T-helper 17 cell (primary cell): ENCODE results near the gene MAPK8IP1. TPM values are rescaled to one million over a fixed set of nuclear protein-coding genes. Genes with fewer than 3 reads are reported as not detected.
"Not testable (repeated sequence)": the region's sequence is repeated elsewhere in the genome, so short reads cannot be mapped to it uniquely, and the experiment has no call there.

Experiments
- ATAC-seq: fragments of 150-1000 bp; cut with Tn5 transposase; 2 replicates; pipeline ENCODE4 v1.10.0; 2021; ENCODE audit warnings: mild to moderate bottlenecking, moderate library complexity
- DNase-seq, 3 donors: peaks; one replicate each; pipeline versions ENCODE4 v3.0.0 to v3.0.0-alpha.2; 2020 to 2021
- H3K9me3 ChIP-seq: one replicate; pipeline ENCODE4 v1.7.0; 2013; ENCODE audit warnings: low read length, mild to moderate bottlenecking; ENCODE audit not compliant: control insufficient read depth, poor library complexity, severe bottlenecking
- H3K27ac Mint-ChIP-seq: one replicate; pipeline ENCODE4 v1.8.0; 2022; ENCODE audit warnings: mild to moderate bottlenecking, moderate library complexity, mixed read lengths
- H3K27me3 Mint-ChIP-seq: one replicate; pipeline ENCODE4 v1.8.0; 2022; ENCODE audit warnings: mixed read lengths
- H3K36me3 Mint-ChIP-seq: one replicate; pipeline ENCODE4 v1.8.0; 2022; ENCODE audit warnings: low read depth, mixed read lengths
- H3K4me1 Mint-ChIP-seq: one replicate; pipeline ENCODE4 v1.8.0; 2022; ENCODE audit warnings: mild to moderate bottlenecking, mixed read lengths
- H3K4me3 Mint-ChIP-seq: one replicate; pipeline ENCODE4 v1.8.0; 2022; ENCODE audit warnings: mild to moderate bottlenecking, moderate library complexity, mixed read lengths
- total RNA-seq, 4 donors: library from RNA in 2 of 4; stranded (reverse) in 2 of 4; gene quantifications; one replicate each; pipeline ENCODE4 v1.2.3 and lab custom pipeline; 2022 to 2026

Gene MAPK8IP1
- total RNA-seq = 10 to 100 TPM in 1 of 2 donors, 1 to 10 TPM in 1; 7.6 to 10.2 TPM
- total RNA-seq (lab: John Stamatoyannopoulos, UW) = 4.2 to 10.0 reads per million in 2 donors

GRCh38 chr11:45885274-45885920, at the start of gene MAPK8IP1:
MAPK8IP1 (plus strand) TSS chr11:45885651; CDS start chr11:45885821, 170 bp downstream.
- ATAC-seq (peak; percentile 77), DNase-seq (peak; percentile 56 to 59 (median 57))
- H3K9me3 ChIP-seq = no peaks in the 10 kb centered on the region
- Mint-ChIP-seq H3K27me3 (no peaks in the 10 kb centered on the region), H3K36me3 (peaks cover 10% of the 10 kb centered on the region), H3K27ac (peak within 1 kb of the TSS; percentile 78), H3K4me3 (peak within 1 kb of the TSS; percentile 65), H3K4me1 (peaks cover 11% of the 10 kb centered on the region)

GRCh38 chr11:45839204-45839603, 46.2 kb upstream of the MAPK8IP1 start:
- no peaks in the 10 kb centered on the region for H3K9me3 ChIP-seq
- DNase-seq (no peak), ATAC-seq (no peak)
- Mint-ChIP-seq H3K27ac (no peak overlapping the region), H3K36me3 (no peaks in the 10 kb centered on the region), H3K27me3 (peaks cover 8% of the 10 kb centered on the region), H3K4me1 (peaks cover 12% of the 10 kb centered on the region), H3K4me3 (no peak overlapping the region)

GRCh38 chr11:45840251-45840650, 45.2 kb upstream of the MAPK8IP1 start:
- not testable (repeated sequence) for H3K27me3 Mint-ChIP-seq, H3K4me1 Mint-ChIP-seq, DNase-seq, H3K4me3 Mint-ChIP-seq, ATAC-seq, H3K27ac Mint-ChIP-seq, H3K36me3 Mint-ChIP-seq, H3K9me3 ChIP-seq

- ATAC-seq = peak; percentile 60
These were observed 42.1 kb upstream of the MAPK8IP1 start for GRCh38 chr11:45843158-45843924.

GRCh38 chr11:45844822-45845578, 40.5 kb upstream of the MAPK8IP1 start:
- no peak for ATAC-seq
- peaks cover 8% of the 10 kb centered on the region for H3K27me3 Mint-ChIP-seq
- no peaks in the 10 kb centered on the region for H3K9me3 ChIP-seq
- H3K4me1 Mint-ChIP-seq = peaks cover 27% of the 10 kb centered on the region
- H3K27ac Mint-ChIP-seq = peak overlapping the region; percentile 94
- H3K36me3 Mint-ChIP-seq = no peaks in the 10 kb centered on the region
- H3K4me3 Mint-ChIP-seq = no peak overlapping the region
- no peak for DNase-seq

More at GRCh38 chr11:45843158-45843924, 42.1 kb upstream of the MAPK8IP1 start:
- no peaks in the 10 kb centered on the region for H3K36me3 Mint-ChIP-seq
- H3K4me1 Mint-ChIP-seq = peaks cover 16% of the 10 kb centered on the region
- peak overlapping the region; percentile 62 for H3K4me3 Mint-ChIP-seq
- peak; percentile 77 to 92 (median 86) for DNase-seq
- no peaks in the 10 kb centered on the region for H3K9me3 ChIP-seq
- peaks cover 8% of the 10 kb centered on the region for H3K27me3 Mint-ChIP-seq
- H3K27ac Mint-ChIP-seq = peak overlapping the region; percentile 94

GRCh38 chr11:45846174-45846675, 39.2 kb upstream of the MAPK8IP1 start:
- no peaks in the 10 kb centered on the region for H3K36me3 Mint-ChIP-seq
- peaks cover 8% of the 10 kb centered on the region for H3K27me3 Mint-ChIP-seq
- H3K27ac Mint-ChIP-seq = peak overlapping the region; percentile 94
- peaks cover 37% of the 10 kb centered on the region for H3K4me1 Mint-ChIP-seq
- no peaks in the 10 kb centered on the region for H3K9me3 ChIP-seq
- H3K4me3 Mint-ChIP-seq = peak overlapping the region; percentile 83
- DNase-seq = no peak
- no peak for ATAC-seq

- Mint-ChIP-seq H3K4me1 (peaks cover 38% of the 10 kb centered on the region), H3K4me3 (peak within 1 kb of the TSS; percentile 83), H3K27ac (peak within 1 kb of the TSS; percentile 94), H3K36me3 (no peaks in the 10 kb centered on the region), H3K27me3 (peaks cover 4% of the 10 kb centered on the region)
- no peaks in the 10 kb centered on the region for H3K9me3 ChIP-seq
- ATAC-seq (peak; percentile 83), DNase-seq (peak; percentile 97 to 98 (median 98))
These were observed 38.2 kb upstream of the MAPK8IP1 start, which contains the start of gene CRY2 for GRCh38 chr11:45846974-45847910. CRY2 (plus strand) TSS chr11:45847475; CDS start chr11:45847491, 16 bp downstream.

- no peaks in the 10 kb centered on the region for H3K9me3 ChIP-seq
- no peaks in the 10 kb centered on the region for H3K36me3 Mint-ChIP-seq
- peaks cover 40% of the 10 kb centered on the region for H3K4me1 Mint-ChIP-seq
- H3K27ac Mint-ChIP-seq = peak overlapping the region; percentile 94
- H3K4me3 Mint-ChIP-seq = peak overlapping the region; percentile 83
- DNase-seq (peak in 2 of 3 donors; percentile 13 to 32), ATAC-seq (peak; percentile 12)
- H3K27me3 Mint-ChIP-seq = peaks cover under 1% of the 10 kb centered on the region
These were observed 37.5 kb upstream of the MAPK8IP1 start for GRCh38 chr11:45847911-45848316.

GRCh38 chr11:45848654-45849081, 36.8 kb upstream of the MAPK8IP1 start:
- H3K9me3 ChIP-seq = no peaks in the 10 kb centered on the region
- Mint-ChIP-seq H3K4me3 (peak overlapping the region; percentile 83), H3K36me3 (no peaks in the 10 kb centered on the region), H3K27ac (peak overlapping the region; percentile 54), H3K4me1 (peaks cover 34% of the 10 kb centered on the region), H3K27me3 (no peaks in the 10 kb centered on the region)
- DNase-seq (no peak), ATAC-seq (no peak)

GRCh38 chr11:45850446-45850845, 35.0 kb upstream of the MAPK8IP1 start:
- H3K27ac Mint-ChIP-seq = no peak overlapping the region
- H3K4me1 Mint-ChIP-seq = peaks cover 39% of the 10 kb centered on the region
- ATAC-seq = no peak
- H3K4me3 Mint-ChIP-seq = peak overlapping the region; percentile 36
- no peaks in the 10 kb centered on the region for H3K27me3 Mint-ChIP-seq
- no peaks in the 10 kb centered on the region for H3K36me3 Mint-ChIP-seq
- H3K9me3 ChIP-seq = no peaks in the 10 kb centered on the region
- no peak for DNase-seq

GRCh38 chr11:45851228-45851627, 34.2 kb upstream of the MAPK8IP1 start:
- Mint-ChIP-seq H3K4me1 (peaks cover 40% of the 10 kb centered on the region), H3K4me3 (peak overlapping the region; percentile 45), H3K27me3 (no peaks in the 10 kb centered on the region), H3K36me3 (no peaks in the 10 kb centered on the region), H3K27ac (no peak overlapping the region)
- ATAC-seq (no peak), DNase-seq (no peak)
- H3K9me3 ChIP-seq = no peaks in the 10 kb centered on the region
